Body of pancreas (tissue), 4 donors: ENCODE data around the gene P2RX5. TPM values are rescaled to one million over a fixed set of nuclear protein-coding genes. Genes with fewer than 3 reads are reported as not detected.

ENCODE experiments used
- ATAC-seq: fragments of 150-250 bp; one replicate; pipeline ENCODE4 v1.9.1; 2016
- DNase-seq, 4 donors: peaks; one replicate each; pipeline ENCODE4 v3.0.0-alpha.2; 2019
- H3K27ac ChIP-seq, 4 donors: fragments of 200-600 bp; sonication (generic); 1 replicate in 3 of 4; 2 replicates in 1 of 4; pipeline versions ENCODE4 v1.5.1 to v1.6.1; 2016 to 2019; ENCODE audit warnings: mild to moderate bottlenecking in 1 of 4, mixed read lengths in 1 of 4, moderate library complexity in 1 of 4
- H3K27me3 ChIP-seq, 2 donors: fragments of 200-600 bp; sonication (generic); one replicate each; pipeline ENCODE4 v1.6.0; 2016; ENCODE audit warnings: mild to moderate bottlenecking in 1 of 2
- H3K36me3 ChIP-seq, 2 donors: fragments of 200-600 bp; sonication (generic); replicated peaks in 1 of 2; 2 replicates each; pipeline ENCODE4 v1.5.1; 2016; ENCODE audit warnings: low read depth in 2 of 2; ENCODE audit not compliant: insufficient read depth in 1 of 2
- H3K4me1 ChIP-seq: fragments of 200-600 bp; sonication (generic); one replicate; pipeline ENCODE4 v1.6.0; 2016
- H3K4me3 ChIP-seq, 2 donors: fragments of 200-600 bp; sonication (generic); 1 replicate in 1 of 2; 2 replicates in 1 of 2; pipeline ENCODE4 v1.5.1; 2016 to 2019
- H3K9me3 ChIP-seq, 3 donors: fragments of 200-600 bp; sonication (generic); 1 replicate in 2 of 3; 2 replicates in 1 of 3; pipeline ENCODE4 v1.5.1; 2016
- POLR2A ChIP-seq, 3 donors: fragments of 450-650 bp; IDR thresholded peaks; one replicate each; pipeline ENCODE4 v1.6.1; 2016; ENCODE audit warnings: antibody characterized with exemption in 3 of 3, mild to moderate bottlenecking in 2 of 3
- WGBS, 2 donors: methylation state at CpG; one replicate each; pipeline ENCODE4 v1.1.5; 2017; 5-methylcytosine and 5-hydroxymethylcytosine counted together
- intact Hi-C: fragments of 100-400 bp; cut with DNase I; formaldehyde crosslinking; loops from one replicate; pipeline ENCODE4 v1.15.1; 2023
- total RNA-seq, 2 donors: library from RNA; depleted of rRNA; stranded (reverse); fragments of >200 nt; gene quantifications; one replicate each; pipeline ENCODE4 v1.1.0, GENCODE V29; 2016
- TF ChIP-seq, protein P1 (sequence below), 7 experiments: fragments of 450-650 bp in 4 of 7; fragments of 200-600 bp in 3 of 7; sonication (generic) in 3 of 7; IDR thresholded peaks; one replicate each; pipeline ENCODE4 v1.5.1; 2016 to 2019; ENCODE audit warnings: antibody characterized with exemption in 7 of 7

Gene P2RX5
- total RNA-seq, 2 donors from 2014 or later, result 0.52 to 0.99 TPM

DNA sequence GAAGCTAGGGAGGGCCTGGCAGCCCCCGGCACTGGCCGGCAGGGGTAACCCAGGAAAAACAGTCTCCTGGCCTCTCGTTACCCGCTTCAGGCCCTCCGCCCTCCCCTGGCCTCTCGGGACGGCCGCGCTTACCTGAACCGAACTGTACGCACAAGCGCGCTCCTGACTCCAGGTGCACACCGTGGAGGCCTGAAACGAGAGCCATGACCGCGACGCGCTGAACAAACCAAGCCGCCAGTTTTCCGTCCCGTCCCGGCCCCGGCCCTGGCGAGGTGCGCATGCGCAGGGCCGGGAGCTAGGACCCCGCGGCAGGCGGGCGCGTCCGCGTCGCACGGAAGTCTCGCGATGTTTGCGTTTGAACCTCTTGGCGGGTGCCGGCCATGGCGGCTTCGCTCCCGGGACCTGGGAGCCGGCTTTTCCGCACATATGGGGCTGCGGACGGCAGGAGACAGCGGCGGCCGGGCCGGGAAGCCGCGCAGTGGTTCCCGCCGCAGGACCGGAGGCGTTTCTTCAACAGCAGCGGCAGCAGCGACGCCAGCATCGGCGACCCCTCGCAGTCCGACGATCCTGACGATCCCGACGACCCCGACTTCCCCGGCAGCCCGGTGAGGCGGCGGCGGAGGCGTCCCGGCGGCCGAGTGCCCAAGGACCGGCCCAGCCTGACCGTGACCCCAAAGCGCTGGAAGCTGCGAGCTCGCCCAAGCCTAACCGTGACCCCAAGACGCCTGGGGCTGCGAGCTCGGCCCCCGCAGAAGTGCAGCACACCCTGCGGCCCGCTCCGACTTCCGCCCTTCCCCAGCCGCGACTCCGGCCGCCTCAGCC lies 27.8 kb upstream of the P2RX5 start, which contains the start of gene HASPIN:
TSS of gene HASPIN (plus strand) at position 348 of the 822 bp plus-strand sequence. CDS start at position 381, 33 bp downstream.
- ATAC-seq (peak; percentile 98), DNase-seq (peak; percentile 91 to 94 (median 91))
- intact Hi-C loops, result no loop called here
- H3K27me3 ChIP-seq, result no peaks in the 10 kb centered on the region
- peak within 1 kb of the TSS; percentile 72 to 79 for H3K4me3 ChIP-seq
- TF ChIP-seq, protein P1, sequence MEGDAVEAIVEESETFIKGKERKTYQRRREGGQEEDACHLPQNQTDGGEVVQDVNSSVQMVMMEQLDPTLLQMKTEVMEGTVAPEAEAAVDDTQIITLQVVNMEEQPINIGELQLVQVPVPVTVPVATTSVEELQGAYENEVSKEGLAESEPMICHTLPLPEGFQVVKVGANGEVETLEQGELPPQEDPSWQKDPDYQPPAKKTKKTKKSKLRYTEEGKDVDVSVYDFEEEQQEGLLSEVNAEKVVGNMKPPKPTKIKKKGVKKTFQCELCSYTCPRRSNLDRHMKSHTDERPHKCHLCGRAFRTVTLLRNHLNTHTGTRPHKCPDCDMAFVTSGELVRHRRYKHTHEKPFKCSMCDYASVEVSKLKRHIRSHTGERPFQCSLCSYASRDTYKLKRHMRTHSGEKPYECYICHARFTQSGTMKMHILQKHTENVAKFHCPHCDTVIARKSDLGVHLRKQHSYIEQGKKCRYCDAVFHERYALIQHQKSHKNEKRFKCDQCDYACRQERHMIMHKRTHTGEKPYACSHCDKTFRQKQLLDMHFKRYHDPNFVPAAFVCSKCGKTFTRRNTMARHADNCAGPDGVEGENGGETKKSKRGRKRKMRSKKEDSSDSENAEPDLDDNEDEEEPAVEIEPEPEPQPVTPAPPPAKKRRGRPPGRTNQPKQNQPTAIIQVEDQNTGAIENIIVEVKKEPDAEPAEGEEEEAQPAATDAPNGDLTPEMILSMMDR (IDR thresholded peaks at IDR 0.05), result peak in 4 of 7 experiments; percentile 15 to 49 (median 40)
- TF ChIP-seq POLR2A (IDR thresholded peaks at IDR 0.05), result peak in 2 of 3 donors; percentile 64 to 67
- H3K4me1 ChIP-seq, result peaks cover 22% of the 10 kb centered on the region
- H3K36me3 ChIP-seq, result peaks cover 0 to 3% of the 10 kb centered on the region in 2 donors
- no peaks in the 10 kb centered on the region for H3K9me3 ChIP-seq
- H3K27ac ChIP-seq, result peak within 1 kb of the TSS; percentile 61 to 87 (median 73)
- 0% methylated on average over 11 to 97 of the region's 98 CpGs for WGBS, 2 donors

DNA sequence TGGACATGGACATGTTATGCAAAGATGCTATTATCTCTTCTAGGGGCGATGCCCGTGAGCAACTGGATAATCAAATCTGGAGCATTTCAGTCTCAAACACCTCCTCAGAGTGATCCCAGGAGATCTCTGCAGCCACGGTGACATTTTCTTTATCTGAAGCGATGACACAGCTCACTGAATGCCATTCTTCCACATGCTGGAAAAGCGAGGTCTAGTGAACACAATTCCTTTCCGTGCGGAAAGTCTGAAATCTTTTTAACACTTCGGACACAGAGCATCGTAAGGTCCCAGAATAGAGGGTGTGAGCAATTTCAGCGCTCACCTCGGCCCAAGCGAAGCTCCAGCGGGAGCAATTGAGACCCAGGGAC lies 27.2 kb upstream of the P2RX5 start:
- peaks cover 22% of the 10 kb centered on the region for H3K4me1 ChIP-seq

DNA sequence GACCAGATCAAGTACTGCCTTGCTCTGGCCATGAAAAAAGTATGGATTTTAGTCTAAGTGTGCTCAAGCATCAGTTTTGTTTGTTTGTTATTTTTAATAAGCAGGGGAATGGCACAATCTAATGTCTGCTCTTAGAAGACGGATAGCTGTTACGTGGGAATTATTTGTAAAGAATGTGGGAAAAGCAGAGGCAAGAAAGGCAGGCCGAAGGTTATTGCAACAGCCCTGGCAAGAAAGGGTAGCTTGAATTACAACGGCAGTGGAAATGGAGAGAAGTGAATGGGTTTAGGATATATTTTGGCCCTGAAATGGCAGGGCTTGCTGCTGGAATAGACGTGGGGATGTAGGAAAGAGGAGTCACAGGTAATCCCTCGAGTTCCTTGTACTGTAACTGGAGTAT lies 26.8 kb upstream of the P2RX5 start:
- 20 to 26% methylated on average over 6 of the region's 6 CpGs for WGBS, 2 donors
- peak overlapping the region; percentile 72 to 79 for H3K4me3 ChIP-seq
- DNase-seq (no peak), ATAC-seq (no peak)
- peak overlapping the region in 2 of 4 donors; percentile 61 to 87 for H3K27ac ChIP-seq
- TF ChIP-seq POLR2A (IDR thresholded peaks at IDR 0.05), result no peak
- TF ChIP-seq, protein P1 (IDR thresholded peaks at IDR 0.05), result no peak
- intact Hi-C loops, result no loop called here
- H3K27me3 ChIP-seq, result no peaks in the 10 kb centered on the region
- H3K9me3 ChIP-seq, result no peaks in the 10 kb centered on the region
- H3K36me3 ChIP-seq, result peaks cover 0 to 3% of the 10 kb centered on the region in 2 donors
- H3K4me1 ChIP-seq, result peaks cover 22% of the 10 kb centered on the region

More for the DNA sequence above, 27.2 kb upstream of the P2RX5 start:
- Histone ChIP-seq H3K4me3 (peak overlapping the region; percentile 72 to 79), H3K36me3 (peaks cover 0 to 3% of the 10 kb centered on the region in 2 donors), H3K27me3 (no peaks in the 10 kb centered on the region), H3K9me3 (no peaks in the 10 kb centered on the region), H3K27ac (peak overlapping the region; percentile 61 to 87 (median 73))
- no peak for DNase-seq
- WGBS, 2 donors, result 1 to 2% methylated on average over 13 of the region's 13 CpGs
- intact Hi-C loops, result no loop called here
- no peak for ATAC-seq
- TF ChIP-seq, protein P1 (IDR thresholded peaks at IDR 0.05), result no peak
- TF ChIP-seq POLR2A (IDR thresholded peaks at IDR 0.05), result no peak

DNA sequence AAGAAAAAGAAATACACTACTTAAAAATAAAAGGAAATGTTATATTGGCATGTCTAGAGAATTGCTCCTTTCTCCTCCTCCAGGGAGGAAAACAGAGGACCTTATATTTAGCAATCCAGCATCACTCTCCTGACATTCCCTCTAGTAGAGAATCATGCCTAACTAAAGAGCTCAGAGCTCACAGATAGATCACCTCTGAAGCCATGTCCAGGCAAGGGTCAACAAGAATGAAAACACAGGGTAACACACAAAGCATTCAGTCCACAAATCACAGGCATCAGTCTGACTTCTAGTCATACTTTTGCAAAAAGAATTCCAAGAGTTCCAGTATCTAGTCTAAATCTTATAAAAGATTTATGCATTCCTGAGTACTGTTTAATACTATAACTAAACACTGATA lies 23.3 kb upstream of the P2RX5 start:
- TF ChIP-seq, protein P1 (IDR thresholded peaks at IDR 0.05), result no peak
- TF ChIP-seq POLR2A (IDR thresholded peaks at IDR 0.05), result no peak
- peaks cover 8 to 23% of the 10 kb centered on the region in 2 donors for H3K36me3 ChIP-seq
- DNase-seq (no peak), ATAC-seq (no peak)
- peaks cover 17% of the 10 kb centered on the region for H3K4me1 ChIP-seq
- intact Hi-C loops, result no loop called here
- H3K27ac ChIP-seq, result no peak overlapping the region
- H3K27me3 ChIP-seq, result no peaks in the 10 kb centered on the region
- no peak overlapping the region for H3K4me3 ChIP-seq
- H3K9me3 ChIP-seq, result no peaks in the 10 kb centered on the region
